ENCODE data around the gene MET. TPM values are rescaled to one million over a fixed set of nuclear protein-coding genes. Genes with fewer than 3 reads are reported as not detected.

MET gene
- total and polyA plus RNA-seq, 2 of the 8 experiments (the other 6 are each of a cell fraction or from before 2014, with no cell fraction given): 3.5 to 12.9 TPM

DNA sequence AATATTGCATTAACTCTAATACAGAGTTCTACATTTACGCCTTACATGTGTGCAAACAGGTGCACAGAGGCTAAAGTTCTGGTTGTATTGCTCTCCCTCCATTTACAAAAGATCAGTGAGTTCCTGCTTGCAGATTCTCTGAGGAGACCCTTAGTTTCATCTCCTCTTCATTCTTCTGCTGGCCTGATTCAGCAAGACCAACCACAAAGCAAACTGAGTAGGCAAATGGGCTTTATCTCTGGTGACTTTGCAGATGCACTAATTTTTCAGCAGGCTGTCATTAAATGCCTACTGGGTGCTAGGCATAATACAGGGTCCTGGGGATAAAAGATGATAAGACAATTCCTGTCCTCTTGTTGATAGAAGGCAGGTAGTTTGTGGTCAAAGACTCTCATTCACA, 56.4 kb downstream of the MET start:
- H3K36me3 ChIP-seq (ENCODE audit: control insufficient read depth in 2 of 4, insufficient read depth in 4 of 4, low read length in 3 of 4): no peaks in the 10 kb centered on the region
- H4K5ac ChIP-seq (ENCODE audit: insufficient read length, low read depth, low read length): no peak overlapping the region
- H4K8ac ChIP-seq (ENCODE audit: extremely low read depth, insufficient read depth, low read length): no peak overlapping the region
- H3K27me3 ChIP-seq (replicated peaks in 1 of 4; ENCODE audit: control insufficient read depth in 3 of 4, extremely low read depth in 1 of 4, insufficient read depth in 3 of 4, low read length in 3 of 4): no peaks in the 10 kb centered on the region
- 88% methylated on average over 1 of the region's 1 CpG; no CpG with 5 or more reads in 1 of the 2 experiments for WGBS, 2 experiments (ENCODE audit: extremely low coverage in 1 of 2, insufficient coverage in 1 of 2, insufficient read length in 1 of 2, insufficient replicate concordance in 2 of 2, low coverage in 1 of 2, low lambda C conversion rate in 2 of 2, missing lambda C conversion rate in 1 of 2)
- ChIA-PET POLR2A (ENCODE audit: partially characterized antibody) (interaction anchor here (0.8 kb wide), 1 partner anchor 9 kb away, joined by 3 read pairs; no protein-coding TSS in a partner anchor), CTCF (ENCODE audit: partially characterized antibody) (interaction anchor here (0.6 to 1.6 kb wide), 2 partner anchors 139 to 557 kb away, joined by 3 read pairs; no protein-coding TSS in a partner anchor)
- no peak overlapping the region for H3K23ac ChIP-seq (ENCODE audit: insufficient read length)
- no peak overlapping the region for H2BK20ac ChIP-seq (ENCODE audit: low read length)
- H3K18ac ChIP-seq (ENCODE audit: extremely low read depth, low read length): no peak overlapping the region
- no peak overlapping the region for H2AK5ac ChIP-seq (ENCODE audit: low read depth, low read length)
- H3K9ac ChIP-seq (replicated peaks in 1 of 4; ENCODE audit: extremely low read depth in 1 of 4, low read depth in 3 of 4, low read length in 3 of 4): no peak overlapping the region
- H2BK15ac ChIP-seq (ENCODE audit: low read length): no peak overlapping the region
- no peaks in the 10 kb centered on the region; the same call in 1 of the 2 replicates for H3K79me1 ChIP-seq (ENCODE audit: low read depth, low read length)
- H3K4me1 ChIP-seq (replicated peaks in 1 of 4; ENCODE audit: control insufficient read depth in 3 of 4, insufficient read depth in 4 of 4, low read length in 3 of 4): 0 out of 7 replicates have a peak, but pooled peaks cover 0 to 2% (median 0%) of the 10 kb centered on the region in 4 experiments
- H3K79me2 ChIP-seq (ENCODE audit: control insufficient read depth in 1 of 2, insufficient read depth in 2 of 2, low read length in 2 of 2): no peaks in the 10 kb centered on the region
- no peak overlapping the region for H2BK12ac ChIP-seq (ENCODE audit: low read depth, low read length)
- no peak overlapping the region for H2BK5ac ChIP-seq (ENCODE audit: low read depth, low read length)
- H2AFZ ChIP-seq (ENCODE audit: low read length): no peak overlapping the region
- H3K56ac ChIP-seq (replicated peaks; ENCODE audit: insufficient read length, low read depth, low read length): no peak overlapping the region
- H3K9me3 ChIP-seq (ENCODE audit: insufficient read depth in 2 of 2, low read depth in 1 of 2, low read length in 1 of 2): no peaks in the 10 kb centered on the region
- H3K4me3 ChIP-seq (ENCODE audit: extremely low read depth in 1 of 4, insufficient read depth in 2 of 4, low read depth in 3 of 4, low read length in 4 of 4): no peak overlapping the region
- no peak for TF ChIP-seq BRCA1 (IDR thresholded peaks at IDR 0.05; ENCODE audit: low read depth, low read length)
- no peak for TF ChIP-seq GTF2F1 (IDR thresholded peaks at IDR 0.05; ENCODE audit: borderline replicate concordance, low read depth, low read length)
- TF ChIP-seq, protein P1, sequence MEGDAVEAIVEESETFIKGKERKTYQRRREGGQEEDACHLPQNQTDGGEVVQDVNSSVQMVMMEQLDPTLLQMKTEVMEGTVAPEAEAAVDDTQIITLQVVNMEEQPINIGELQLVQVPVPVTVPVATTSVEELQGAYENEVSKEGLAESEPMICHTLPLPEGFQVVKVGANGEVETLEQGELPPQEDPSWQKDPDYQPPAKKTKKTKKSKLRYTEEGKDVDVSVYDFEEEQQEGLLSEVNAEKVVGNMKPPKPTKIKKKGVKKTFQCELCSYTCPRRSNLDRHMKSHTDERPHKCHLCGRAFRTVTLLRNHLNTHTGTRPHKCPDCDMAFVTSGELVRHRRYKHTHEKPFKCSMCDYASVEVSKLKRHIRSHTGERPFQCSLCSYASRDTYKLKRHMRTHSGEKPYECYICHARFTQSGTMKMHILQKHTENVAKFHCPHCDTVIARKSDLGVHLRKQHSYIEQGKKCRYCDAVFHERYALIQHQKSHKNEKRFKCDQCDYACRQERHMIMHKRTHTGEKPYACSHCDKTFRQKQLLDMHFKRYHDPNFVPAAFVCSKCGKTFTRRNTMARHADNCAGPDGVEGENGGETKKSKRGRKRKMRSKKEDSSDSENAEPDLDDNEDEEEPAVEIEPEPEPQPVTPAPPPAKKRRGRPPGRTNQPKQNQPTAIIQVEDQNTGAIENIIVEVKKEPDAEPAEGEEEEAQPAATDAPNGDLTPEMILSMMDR (IDR thresholded peaks at IDR 0.05; ENCODE audit: control extremely low read depth in 1 of 3, insufficient read depth in 1 of 3, low read depth in 1 of 3, low read length in 3 of 3): no peak
- no peak for TF ChIP-seq SP4 (IDR thresholded peaks at IDR 0.05; ENCODE audit: low read length)
- TF ChIP-seq SUZ12 (IDR thresholded peaks at IDR 0.05; ENCODE audit: low read length): no peak
- no peak for TF ChIP-seq EGR1 (IDR thresholded peaks at IDR 0.05; ENCODE audit: borderline replicate concordance, low read depth, low read length)
- TF ChIP-seq CEBPB (IDR thresholded peaks at IDR 0.05; ENCODE audit: low read depth, low read length): no peak
- no peak for TF ChIP-seq EZH2 (IDR thresholded peaks at IDR 0.05; ENCODE audit: low read depth, low read length, severe bottlenecking)
- no peak for TF ChIP-seq TAF7 (optimal IDR thresholded peaks at IDR 0.05; ENCODE audit: borderline replicate concordance, low read depth, low read length)
- TF ChIP-seq POLR2A (IDR thresholded peaks at IDR 0.05; ENCODE audit: control extremely low read depth in 1 of 2, low read depth in 2 of 2, low read length in 2 of 2): no peak
- no peak for TF ChIP-seq CHD2 (IDR thresholded peaks at IDR 0.05; ENCODE audit: low read length)
- no peak for TF ChIP-seq CHD1 (IDR thresholded peaks at IDR 0.05; ENCODE audit: low read depth, low read length)
- no peak overlapping the region for H3K27ac ChIP-seq (ENCODE audit: low read depth, low read length)
- H3K23me2 ChIP-seq (ENCODE audit: low read depth, low read length): no peaks in the 10 kb centered on the region
- H4K20me1 ChIP-seq (replicated peaks in 1 of 2; ENCODE audit: control insufficient read depth in 1 of 2, insufficient read depth in 2 of 2, low read length in 2 of 2): no peaks in the 10 kb centered on the region
- FAIRE-seq (no peak), DNase-seq (ENCODE audit: low read depth in 1 of 2, low spot score in 2 of 2) (no peak)
- no peak overlapping the region for H3K4ac ChIP-seq (replicated peaks; ENCODE audit: insufficient read length, low read depth, low read length)
- H2BK120ac ChIP-seq (replicated peaks; ENCODE audit: low read depth, low read length): no peak overlapping the region
- no peak overlapping the region for H3K14ac ChIP-seq (ENCODE audit: insufficient read length)
- no peak overlapping the region for H3K4me2 ChIP-seq (ENCODE audit: insufficient read depth in 1 of 2, low read depth in 2 of 2, low read length in 2 of 2)
- H4K91ac ChIP-seq (replicated peaks; ENCODE audit: insufficient read length, low read length): no peak overlapping the region
